PFSK-1 (cell line): ENCODE results near the gene FAM118B.

Experiments used
- POLR2AphosphoS5 ChIP-seq: IDR thresholded peaks from 2 replicates; pipeline ENCODE4 v1.6.1; 2012; ENCODE audit warnings: low read depth, mild to moderate bottlenecking, control low read depth, low read length, moderate library complexity
- SIN3A ChIP-seq: IDR thresholded peaks from 2 replicates; pipeline ENCODE4 v1.6.1; 2012; ENCODE audit warnings: mild to moderate bottlenecking, low read length, moderate library complexity, borderline replicate concordance; ENCODE audit not compliant: insufficient read depth

DNA sequence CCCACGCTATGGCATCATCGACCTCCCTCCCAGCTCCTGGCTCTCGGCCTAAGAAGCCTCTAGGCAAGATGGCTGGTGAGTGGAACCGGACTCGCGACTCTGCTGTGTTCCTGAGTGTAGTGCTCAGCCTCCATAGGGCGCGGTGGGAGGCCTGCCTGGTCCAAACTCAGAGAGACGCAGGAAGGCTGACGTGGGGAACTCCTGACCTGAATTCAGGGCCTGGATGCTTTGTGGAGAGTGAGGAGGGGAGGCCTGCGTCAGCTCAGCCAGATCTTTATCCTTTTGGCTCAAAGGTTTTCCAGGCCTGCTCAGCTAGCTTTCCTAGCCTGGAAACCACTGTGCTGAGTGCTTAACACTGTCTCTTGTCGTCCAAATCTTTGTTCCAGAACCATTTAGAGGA lies 79.3 kb downstream of the FAM118B start:
- TF ChIP-seq POLR2AphosphoS5 (no peak), SIN3A (no peak)
